Mesothelial cell of epicardium (in vitro differentiated cells): Measurements from ENCODE around the gene ADGRD1. TPM values are rescaled to one million over a fixed set of nuclear protein-coding genes. Genes with fewer than 3 reads are reported as not detected.

Experiments
- DNase-seq, 2 experiments: peaks; one replicate each; pipeline ENCODE4 v3.0.0; 2021; ENCODE audit warnings: low spot score in 2 of 2; ENCODE audit not compliant: unreplicated experiment in 2 of 2
- H3K27ac Mint-ChIP-seq: 2 replicates; pipeline ENCODE4 v1.8.0; 2021; ENCODE audit warnings: mixed read lengths
- H3K27me3 Mint-ChIP-seq: 2 replicates; pipeline ENCODE4 v1.8.0; 2021; ENCODE audit warnings: low read depth, mixed read lengths
- H3K36me3 Mint-ChIP-seq: 2 replicates; pipeline ENCODE4 v1.8.0; 2021; ENCODE audit warnings: mixed read lengths
- H3K4me1 Mint-ChIP-seq: 2 replicates; pipeline ENCODE4 v1.8.0; 2021; ENCODE audit warnings: mixed read lengths
- H3K4me3 Mint-ChIP-seq: 2 replicates; pipeline ENCODE4 v1.8.0; 2021; ENCODE audit warnings: mild to moderate bottlenecking, moderate library complexity, mixed read lengths
- H3K9me3 Mint-ChIP-seq: 2 replicates; pipeline ENCODE4 v1.8.0; 2021; ENCODE audit warnings: mixed read lengths
- total RNA-seq: library from RNA; stranded (reverse); gene quantifications from 3 replicates; pipeline ENCODE4 v1.2.1, GENCODE V29; 2021
- TF ChIP-seq, protein P1 (sequence below): fragments of 200-600 bp; sonication (generic); IDR thresholded peaks from one replicate; pipeline ENCODE4 v1.5.0; 2021; ENCODE audit warnings: antibody characterized with exemption; ENCODE audit not compliant: unreplicated experiment

The ADGRD1 gene
- total RNA-seq, 1 donor from 2014 or later = 7.2 TPM

DNA sequence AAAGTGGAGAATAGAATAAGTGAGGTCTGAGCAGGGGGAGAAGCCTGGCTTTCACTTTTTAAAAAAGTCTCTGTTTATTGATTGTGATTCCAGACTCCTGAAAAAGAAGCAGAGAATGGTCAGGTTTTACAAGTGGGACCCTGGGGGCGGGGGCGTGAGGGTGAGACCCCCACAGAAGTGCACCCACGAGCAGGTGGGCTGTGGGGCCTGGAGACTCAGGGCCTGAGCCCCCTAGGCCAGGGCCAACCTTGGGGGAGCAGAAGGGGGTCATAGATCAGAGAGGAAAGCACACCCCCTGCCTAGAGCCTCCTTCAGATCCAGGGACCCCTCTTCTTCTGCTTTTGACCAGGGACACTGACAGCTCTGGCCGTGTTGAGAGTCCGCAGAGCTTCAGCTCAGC lies 180.3 kb downstream of the ADGRD1 start:
- Mint-ChIP-seq H3K9me3 (no peaks in the 10 kb centered on the region), H3K4me3 (no peak overlapping the region), H3K4me1 (peaks cover 10% of the 10 kb centered on the region), H3K27me3 (peaks cover 29% of the 10 kb centered on the region), H3K36me3 (no peaks in the 10 kb centered on the region), H3K27ac (no peak overlapping the region)
- peak in 1 of 2 experiments; percentile 25 for DNase-seq
- TF ChIP-seq, protein P1, sequence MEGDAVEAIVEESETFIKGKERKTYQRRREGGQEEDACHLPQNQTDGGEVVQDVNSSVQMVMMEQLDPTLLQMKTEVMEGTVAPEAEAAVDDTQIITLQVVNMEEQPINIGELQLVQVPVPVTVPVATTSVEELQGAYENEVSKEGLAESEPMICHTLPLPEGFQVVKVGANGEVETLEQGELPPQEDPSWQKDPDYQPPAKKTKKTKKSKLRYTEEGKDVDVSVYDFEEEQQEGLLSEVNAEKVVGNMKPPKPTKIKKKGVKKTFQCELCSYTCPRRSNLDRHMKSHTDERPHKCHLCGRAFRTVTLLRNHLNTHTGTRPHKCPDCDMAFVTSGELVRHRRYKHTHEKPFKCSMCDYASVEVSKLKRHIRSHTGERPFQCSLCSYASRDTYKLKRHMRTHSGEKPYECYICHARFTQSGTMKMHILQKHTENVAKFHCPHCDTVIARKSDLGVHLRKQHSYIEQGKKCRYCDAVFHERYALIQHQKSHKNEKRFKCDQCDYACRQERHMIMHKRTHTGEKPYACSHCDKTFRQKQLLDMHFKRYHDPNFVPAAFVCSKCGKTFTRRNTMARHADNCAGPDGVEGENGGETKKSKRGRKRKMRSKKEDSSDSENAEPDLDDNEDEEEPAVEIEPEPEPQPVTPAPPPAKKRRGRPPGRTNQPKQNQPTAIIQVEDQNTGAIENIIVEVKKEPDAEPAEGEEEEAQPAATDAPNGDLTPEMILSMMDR = no peak

DNA sequence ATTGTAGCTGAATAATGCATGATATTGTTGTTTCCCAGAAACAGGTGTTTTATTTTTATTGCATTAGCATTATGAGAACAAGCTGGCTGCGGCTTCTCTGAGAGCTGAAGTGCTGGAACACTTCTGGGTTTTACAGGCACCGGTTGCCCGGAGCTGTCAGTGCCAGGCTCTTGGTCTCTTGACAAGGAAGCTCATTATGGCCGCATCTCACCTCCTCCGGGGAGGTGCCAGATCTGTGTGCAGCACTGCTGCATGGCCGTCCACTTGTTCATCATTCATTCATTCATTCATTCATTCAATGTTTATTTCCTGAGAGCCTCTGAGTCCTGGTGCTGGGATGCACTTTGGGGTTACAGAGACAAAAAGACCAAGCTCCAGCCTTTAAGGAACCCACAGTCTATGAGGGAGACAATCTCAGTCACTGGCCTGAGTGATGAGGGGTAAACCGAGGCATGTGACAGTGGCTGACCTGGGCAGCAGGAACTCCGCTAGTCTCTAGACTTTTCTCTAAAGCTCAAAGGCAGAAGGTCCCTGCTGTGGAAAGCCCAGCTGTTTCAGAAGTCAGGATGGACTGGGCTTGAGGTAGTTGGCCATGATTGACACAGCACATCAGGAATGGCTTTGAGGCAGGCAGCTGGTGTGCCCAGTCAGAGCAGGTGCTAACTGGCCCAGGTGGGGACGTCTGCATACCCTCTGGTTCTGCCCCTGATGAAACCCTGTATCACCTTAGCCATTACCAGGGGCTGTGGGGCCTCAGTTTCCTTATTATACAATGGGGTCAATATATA lies 181.0 kb downstream of the ADGRD1 start:
- peaks cover 10% of the 10 kb centered on the region for H3K4me1 Mint-ChIP-seq
- no peak overlapping the region for H3K4me3 Mint-ChIP-seq
- DNase-seq = peak in 1 of 2 experiments; percentile 10
- no peaks in the 10 kb centered on the region for H3K36me3 Mint-ChIP-seq
- TF ChIP-seq, protein P1 = no peak
- H3K27me3 Mint-ChIP-seq = peaks cover 29% of the 10 kb centered on the region
- no peaks in the 10 kb centered on the region for H3K9me3 Mint-ChIP-seq
- no peak overlapping the region for H3K27ac Mint-ChIP-seq

DNA sequence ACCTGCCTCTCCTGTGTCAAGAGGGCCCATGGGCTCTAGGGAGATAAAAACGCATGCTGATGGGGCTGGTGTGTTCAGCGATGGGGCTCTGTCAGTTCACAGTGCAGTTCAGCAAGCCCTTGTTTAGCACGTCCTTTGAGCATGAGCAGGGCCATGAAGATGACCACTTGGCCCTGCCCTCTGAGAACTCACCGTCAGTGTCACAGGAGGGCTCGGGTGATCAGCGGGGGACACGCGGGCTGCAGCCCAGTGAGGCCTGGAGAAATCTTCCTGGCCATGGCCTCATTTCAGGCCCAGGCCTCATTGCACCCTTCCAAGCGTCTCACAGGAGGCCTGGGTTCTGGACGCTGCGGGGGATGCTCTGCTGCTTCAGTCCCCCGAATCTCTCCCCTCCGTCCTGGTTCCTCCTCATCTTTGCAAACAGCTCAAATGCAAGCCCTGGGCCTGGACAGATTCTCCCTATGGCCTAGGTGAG lies 181.6 kb downstream of the ADGRD1 start:
- TF ChIP-seq, protein P1 = no peak
- no peaks in the 10 kb centered on the region for H3K9me3 Mint-ChIP-seq
- H3K4me1 Mint-ChIP-seq = peaks cover 10% of the 10 kb centered on the region
- peaks cover 29% of the 10 kb centered on the region for H3K27me3 Mint-ChIP-seq
- H3K27ac Mint-ChIP-seq = no peak overlapping the region
- DNase-seq = peak in 1 of 2 experiments; percentile 29
- no peak overlapping the region for H3K4me3 Mint-ChIP-seq
- no peaks in the 10 kb centered on the region for H3K36me3 Mint-ChIP-seq

DNA sequence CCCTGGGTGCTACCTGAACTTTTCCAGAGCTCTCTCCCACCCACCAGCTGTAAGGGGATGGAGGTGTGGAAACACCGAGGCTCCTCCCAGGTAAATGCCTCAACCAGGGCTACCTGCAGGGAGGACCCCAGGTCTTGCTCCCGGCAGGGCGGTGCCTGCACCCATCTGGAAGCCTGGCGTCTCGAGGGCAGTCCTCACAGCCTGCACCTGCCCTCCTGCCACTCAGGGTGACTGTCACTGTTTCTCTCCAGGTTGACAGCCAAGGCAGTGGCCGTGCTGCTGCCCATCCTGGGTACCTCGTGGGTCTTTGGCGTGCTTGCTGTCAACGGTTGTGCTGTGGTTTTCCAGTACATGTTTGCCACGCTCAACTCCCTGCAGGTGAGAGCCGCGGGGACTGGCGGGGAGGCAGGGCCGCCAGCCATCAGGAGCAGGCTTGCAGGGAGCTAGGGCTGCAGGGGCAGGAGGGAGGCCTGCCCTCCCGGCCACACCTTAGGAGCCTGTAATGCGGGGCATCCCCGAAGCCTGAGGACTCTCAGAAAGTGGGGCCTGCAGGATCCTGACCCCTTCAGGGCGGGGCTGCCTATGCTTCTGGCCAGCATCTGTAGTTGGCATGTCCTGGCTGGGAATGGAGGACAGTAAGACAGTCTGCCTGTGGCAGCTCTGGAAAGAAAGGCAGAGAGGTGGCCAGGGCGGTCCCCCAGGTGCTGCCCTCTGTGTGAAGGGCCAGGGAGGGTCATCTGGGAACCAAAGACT lies 182.3 kb downstream of the ADGRD1 start:
- TF ChIP-seq, protein P1 = no peak
- no peaks in the 10 kb centered on the region for H3K9me3 Mint-ChIP-seq
- H3K4me3 Mint-ChIP-seq = no peak overlapping the region
- H3K4me1 Mint-ChIP-seq = peaks cover 10% of the 10 kb centered on the region
- no peak for DNase-seq
- peaks cover 29% of the 10 kb centered on the region for H3K27me3 Mint-ChIP-seq
- H3K27ac Mint-ChIP-seq = no peak overlapping the region
- H3K36me3 Mint-ChIP-seq = no peaks in the 10 kb centered on the region

DNA sequence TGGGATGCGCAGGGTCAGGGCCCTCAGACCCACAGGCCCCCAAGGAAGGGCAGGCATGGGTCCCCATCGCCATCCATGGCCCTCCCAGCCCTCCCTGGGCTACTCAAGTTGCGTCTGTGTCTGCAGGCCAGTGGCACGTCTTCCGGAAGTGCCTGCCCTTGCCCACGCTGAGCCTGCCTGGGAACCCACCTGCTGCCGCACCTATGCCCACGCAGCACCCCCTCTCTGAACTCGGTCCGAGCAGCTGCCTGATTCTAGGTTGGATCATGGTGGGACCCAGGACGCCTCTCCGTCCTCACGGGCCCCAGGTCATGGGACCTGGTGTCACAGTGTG lies 182.8 kb downstream of the ADGRD1 start:
- Mint-ChIP-seq H3K27ac (no peak overlapping the region), H3K9me3 (no peaks in the 10 kb centered on the region), H3K36me3 (no peaks in the 10 kb centered on the region), H3K27me3 (peaks cover 29% of the 10 kb centered on the region), H3K4me1 (peaks cover 10% of the 10 kb centered on the region), H3K4me3 (no peak overlapping the region)
- DNase-seq = no peak
- TF ChIP-seq, protein P1 = no peak
